Thymus (tissue), 11 donors: ENCODE results near the gene CCNL1. TPM values are rescaled to one million over a fixed set of nuclear protein-coding genes. Genes with fewer than 3 reads are reported as not detected.
A peak's percentile ranks its signal among the peaks of the same experiment; 100 is the strongest.

Experiments used
- DNase-seq, 9 donors: peaks; one replicate each; pipeline ENCODE4 v3.0.0-alpha.2; 2013; ENCODE audit warnings: low spot score in 9 of 9, low read depth in 6 of 9, missing footprints in 1 of 9
- H3K27ac ChIP-seq, 2 donors: one replicate each; pipeline ENCODE4 v1.5.1; 2013; ENCODE audit warnings: control low read depth in 1 of 2, low read depth in 1 of 2, low read length in 1 of 2, mild to moderate bottlenecking in 1 of 2, moderate library complexity in 1 of 2
- H3K27me3 ChIP-seq, 2 donors: one replicate each; pipeline ENCODE4 v1.5.1; 2013; ENCODE audit warnings: low read length in 1 of 2; ENCODE audit not compliant: control insufficient read depth in 2 of 2, insufficient read depth in 1 of 2
- H3K36me3 ChIP-seq, 2 donors: one replicate each; pipeline ENCODE4 v1.5.1; 2013; ENCODE audit warnings: low read length in 1 of 2, mild to moderate bottlenecking in 1 of 2, moderate library complexity in 1 of 2; ENCODE audit not compliant: control insufficient read depth in 2 of 2, insufficient read depth in 2 of 2
- H3K4me1 ChIP-seq, 2 donors: one replicate each; pipeline ENCODE4 v1.5.1; 2013; ENCODE audit warnings: low read length in 2 of 2; ENCODE audit not compliant: control insufficient read depth in 2 of 2, insufficient read depth in 2 of 2
- H3K4me3 ChIP-seq, 2 donors: one replicate each; pipeline ENCODE4 v1.5.1; 2013; ENCODE audit warnings: low read length in 2 of 2, control low read depth in 1 of 2, mild to moderate bottlenecking in 1 of 2
- H3K9me3 ChIP-seq, 2 donors: one replicate each; pipeline ENCODE4 v1.5.1; 2013; ENCODE audit warnings: low read length in 1 of 2, mild to moderate bottlenecking in 1 of 2; ENCODE audit not compliant: control insufficient read depth in 2 of 2, insufficient read depth in 1 of 2
- WGBS: extraction: QIAGEN DNeasy Blood & Tissue Kit; methylation state at CpG from one replicate; pipeline ENCODE4 v1.1.7; 2013; 5-methylcytosine and 5-hydroxymethylcytosine counted together
- polyA plus RNA-seq: library from polyadenylated mRNA; stranded (reverse); fragments of 200-250 nt; gene quantifications from one replicate; pipeline ENCODE4 v1.2.3, GENCODE V29; 2013
- total RNA-seq: library from RNA; stranded (reverse); fragments of 120-200 nt; gene quantifications from one replicate; pipeline ENCODE4 v1.2.4, GENCODE V29; 2013
- donor health status: healthy.

CCNL1 gene
- total and polyA plus RNA-seq, 2 donors: 247 to 248 TPM

- H3K4me1 ChIP-seq: peaks cover 21 to 35% of the 10 kb centered on the region in 2 donors
Observed at GRCh38 chr3:157125101-157125500, 34.8 kb downstream of the CCNL1 start.

DNA sequence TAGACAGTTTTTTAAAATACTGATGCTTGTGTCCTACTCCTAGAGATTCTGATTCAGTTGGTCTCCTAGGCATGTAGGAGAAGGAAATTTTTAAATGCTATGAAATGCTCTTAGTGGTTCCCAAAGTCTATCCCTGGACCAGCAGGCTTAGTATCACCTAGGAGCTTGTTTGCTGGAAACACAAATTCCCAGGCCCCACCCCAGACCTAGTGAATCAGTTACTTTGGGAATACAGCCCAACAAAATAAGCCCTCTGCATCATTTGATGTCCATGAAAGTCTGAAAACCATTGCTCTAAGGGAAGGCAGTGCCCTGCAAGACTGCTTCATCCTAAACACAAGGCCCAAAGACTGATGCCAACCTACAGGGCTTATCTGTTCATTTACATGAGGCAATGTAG, 36.3 kb downstream of the CCNL1 start:
- H3K27ac ChIP-seq: no peak overlapping the region
- H3K4me1 ChIP-seq: peaks cover 7 to 25% of the 10 kb centered on the region in 2 donors
- peaks cover 0 to 4% of the 10 kb centered on the region in 2 donors for H3K9me3 ChIP-seq
- H3K4me3 ChIP-seq: no peak overlapping the region
- DNase-seq: no peak
- peaks cover 0 to 8% of the 10 kb centered on the region in 2 donors for H3K27me3 ChIP-seq
- no peaks in the 10 kb centered on the region for H3K36me3 ChIP-seq

More at GRCh38 chr3:157125101-157125500, 34.8 kb downstream of the CCNL1 start:
- H3K4me3 ChIP-seq: no peak overlapping the region
- no peak overlapping the region for H3K27ac ChIP-seq
- no peak for DNase-seq
- peaks cover 0 to 2% of the 10 kb centered on the region in 2 donors for H3K9me3 ChIP-seq
- H3K27me3 ChIP-seq: peaks cover 0 to 6% of the 10 kb centered on the region in 2 donors
- H3K36me3 ChIP-seq: no peaks in the 10 kb centered on the region

DNA sequence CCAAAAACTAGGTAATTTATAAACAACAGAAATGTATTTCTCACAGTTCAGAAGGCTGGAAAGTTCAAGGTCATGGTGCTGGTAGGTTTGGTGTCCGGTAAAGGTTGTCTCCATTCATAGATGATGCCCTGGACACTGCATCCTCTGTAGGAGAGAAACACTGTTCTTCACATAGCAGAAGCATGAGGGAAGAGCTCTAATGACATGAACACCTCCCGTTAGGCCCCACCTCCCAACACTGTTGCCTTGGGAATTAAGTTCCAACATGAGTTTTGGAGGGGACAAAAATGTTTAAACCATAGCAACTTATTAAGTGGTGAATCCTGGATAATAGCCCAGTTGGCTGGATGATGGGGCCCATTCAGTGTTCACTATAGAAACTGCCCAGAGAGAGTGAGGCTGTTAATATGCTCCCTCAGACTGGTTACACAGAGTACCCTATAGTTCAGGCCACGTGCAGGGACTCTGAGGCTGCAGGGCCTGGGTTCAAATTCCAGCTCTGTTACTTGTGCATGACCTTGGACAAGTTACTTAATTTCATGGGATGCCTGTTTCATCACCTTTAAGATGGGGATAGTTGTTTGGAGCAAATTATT, 37.0 kb downstream of the CCNL1 start:
- Histone ChIP-seq H3K9me3 (peaks cover 0 to 4% of the 10 kb centered on the region in 2 donors), H3K4me3 (no peak overlapping the region), H3K27me3 (peaks cover 0 to 8% of the 10 kb centered on the region in 2 donors), H3K4me1 (peaks cover under 1 to 18% of the 10 kb centered on the region in 2 donors), H3K27ac (no peak overlapping the region), H3K36me3 (no peaks in the 10 kb centered on the region)
- WGBS: 97% methylated on average over 3 of the region's 3 CpGs
- DNase-seq: no peak

GRCh38 chr3:157122116-157122515, 37.8 kb downstream of the CCNL1 start:
- WGBS: 70% methylated on average over 2 of the region's 2 CpGs
- no peak for DNase-seq
- Histone ChIP-seq H3K27me3 (peaks cover 0 to 8% of the 10 kb centered on the region in 2 donors), H3K36me3 (no peaks in the 10 kb centered on the region), H3K27ac (no peak overlapping the region), H3K9me3 (peaks cover 0 to 4% of the 10 kb centered on the region in 2 donors), H3K4me3 (no peak overlapping the region), H3K4me1 (peaks cover 0 to 10% of the 10 kb centered on the region in 2 donors)

- no peaks in the 10 kb centered on the region for H3K36me3 ChIP-seq
- peaks cover 0 to 10% of the 10 kb centered on the region in 2 donors for H3K4me1 ChIP-seq
- DNase-seq: no peak
- peaks cover 0 to 8% of the 10 kb centered on the region in 2 donors for H3K27me3 ChIP-seq
- 99% methylated on average over 1 of the region's 1 CpG for WGBS
- H3K4me3 ChIP-seq: no peak overlapping the region
- H3K27ac ChIP-seq: no peak overlapping the region
- H3K9me3 ChIP-seq: peaks cover 0 to 4% of the 10 kb centered on the region in 2 donors
Observed at GRCh38 chr3:157121522-157121921, 38.4 kb downstream of the CCNL1 start.

DNA sequence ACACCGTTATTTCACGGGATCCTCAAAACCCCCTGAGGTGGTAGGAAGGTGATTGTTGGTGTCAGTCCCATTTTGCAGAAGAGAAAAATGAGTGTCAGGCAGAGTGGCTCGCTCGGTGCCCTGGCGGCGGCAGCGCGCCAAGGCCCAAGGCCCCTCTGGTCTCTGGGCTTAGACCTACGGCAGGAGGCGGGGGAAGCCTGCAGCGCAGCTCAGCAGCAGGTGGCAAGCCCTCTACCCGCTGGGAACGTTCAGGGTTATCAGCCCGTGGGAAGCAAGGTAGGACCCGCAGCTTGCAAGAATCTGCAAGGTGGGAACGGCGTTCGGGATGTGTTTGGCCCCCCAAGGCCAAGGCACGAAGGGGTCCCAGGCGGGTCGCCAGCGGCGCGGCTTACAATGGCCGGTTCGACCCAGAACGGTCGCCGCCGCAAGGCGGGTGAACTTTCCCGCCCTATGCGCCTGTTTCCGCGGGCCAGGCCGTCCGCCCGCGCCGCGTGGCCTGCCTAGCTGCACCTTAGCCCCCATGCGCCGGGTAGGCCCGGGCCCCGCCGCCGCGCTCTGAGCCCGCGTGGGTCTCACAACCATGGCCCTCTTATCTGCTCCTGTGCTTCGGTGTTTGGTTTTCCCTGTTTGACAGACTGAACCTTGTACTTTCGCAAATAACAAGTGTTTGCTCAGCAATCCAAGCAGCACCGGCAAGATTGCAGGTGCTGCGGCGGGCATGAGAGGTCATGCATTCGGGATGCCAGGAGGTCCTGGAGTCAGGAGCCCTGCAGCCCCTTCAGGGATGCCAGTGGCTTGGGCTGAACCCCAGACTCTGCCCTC, 39.7 kb downstream of the CCNL1 start:
- 78% methylated on average over 56 of the region's 56 CpGs for WGBS
- Histone ChIP-seq H3K9me3 (peaks cover 0 to 4% of the 10 kb centered on the region in 2 donors), H3K27ac (no peak overlapping the region), H3K4me3 (no peak overlapping the region), H3K36me3 (no peaks in the 10 kb centered on the region), H3K4me1 (peaks cover 0 to 10% of the 10 kb centered on the region in 2 donors), H3K27me3 (peaks cover 0 to 8% of the 10 kb centered on the region in 2 donors)
- DNase-seq: peak in 1 of 9 donors; percentile 43

DNA sequence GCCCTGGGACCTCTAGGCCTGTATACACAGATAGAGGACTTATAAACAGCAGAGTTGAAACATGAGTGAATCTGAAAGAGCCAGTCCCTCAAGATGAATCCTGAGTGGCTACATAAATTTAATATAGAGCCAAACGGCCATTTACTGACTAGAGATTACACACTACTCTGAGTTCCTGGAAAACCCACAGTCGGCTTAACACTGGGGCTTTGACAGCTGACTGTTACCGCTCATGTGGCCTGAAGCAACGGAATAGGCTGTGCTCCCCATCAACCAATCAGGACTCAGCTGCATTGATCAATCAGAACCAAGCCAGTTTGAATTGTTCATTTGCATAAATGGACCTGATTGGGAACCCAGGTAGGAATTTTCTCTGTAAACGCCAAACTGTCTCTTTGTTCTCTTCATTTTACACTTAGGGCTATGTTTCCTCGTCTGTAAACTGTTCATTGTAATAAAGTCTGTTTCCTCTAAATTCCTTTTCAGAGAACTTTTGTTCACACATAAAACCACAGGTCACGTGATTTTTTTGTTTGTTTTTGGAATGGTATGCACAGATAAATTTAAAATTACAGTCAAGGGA, 40.5 kb downstream of the CCNL1 start:
- Histone ChIP-seq H3K9me3 (peaks cover 0 to 4% of the 10 kb centered on the region in 2 donors), H3K27me3 (peaks cover 0 to 8% of the 10 kb centered on the region in 2 donors), H3K27ac (no peak overlapping the region), H3K4me1 (peaks cover 0 to 10% of the 10 kb centered on the region in 2 donors), H3K4me3 (no peak overlapping the region), H3K36me3 (no peaks in the 10 kb centered on the region)
- peak in 1 of 9 donors; percentile 63 for DNase-seq
- 79% methylated on average over 7 of the region's 7 CpGs for WGBS

DNA sequence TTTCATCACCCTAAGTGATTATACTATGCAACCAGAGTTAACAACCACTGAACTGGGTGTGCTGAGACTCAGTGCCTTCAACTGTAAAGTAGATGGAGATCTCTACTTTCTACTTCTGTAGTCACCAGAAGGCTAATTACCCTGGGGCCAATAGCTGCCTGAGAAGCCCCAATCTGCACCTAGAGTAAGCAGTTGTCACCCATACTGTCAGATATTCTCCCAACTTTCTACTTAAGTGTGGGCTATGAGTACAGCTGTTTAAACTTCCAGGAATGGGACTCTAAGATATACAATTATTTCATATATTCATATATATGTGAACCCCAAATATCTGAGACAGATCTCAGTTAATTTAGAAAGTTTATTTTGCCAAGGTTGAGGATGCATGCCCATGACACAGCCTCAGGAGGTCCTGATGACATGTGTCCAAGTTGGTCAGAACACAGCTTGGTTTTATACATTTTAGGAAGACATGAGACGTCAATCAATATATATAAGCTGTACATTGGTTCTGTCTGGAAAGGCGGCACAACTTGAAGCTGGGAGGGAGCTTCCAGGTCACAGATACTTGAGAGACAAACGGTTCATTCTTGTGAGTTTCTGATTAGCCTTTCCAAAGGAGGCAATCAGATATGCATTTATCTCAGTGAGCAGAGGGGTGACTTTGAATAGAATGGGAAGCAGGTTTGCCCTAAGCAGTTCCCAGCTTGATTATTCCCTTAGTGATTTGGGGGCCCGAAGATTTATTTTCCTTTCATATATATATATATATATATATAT, 41.9 kb downstream of the CCNL1 start:
- no peak for DNase-seq
- H3K27ac ChIP-seq: no peak overlapping the region
- peaks cover 0 to 8% of the 10 kb centered on the region in 2 donors for H3K27me3 ChIP-seq
- peaks cover 0 to 10% of the 10 kb centered on the region in 2 donors for H3K4me1 ChIP-seq
- WGBS: 98% methylated on average over 4 of the region's 4 CpGs
- no peaks in the 10 kb centered on the region for H3K36me3 ChIP-seq
- H3K4me3 ChIP-seq: no peak overlapping the region
- H3K9me3 ChIP-seq: peaks cover 0 to 4% of the 10 kb centered on the region in 2 donors
